Astrocyte (in vitro differentiated cells and primary cell): ENCODE measurements around the gene ABCG4. TPM values are rescaled to one million over a fixed set of nuclear protein-coding genes. Genes with fewer than 3 reads are reported as not detected.
A peak's percentile ranks its signal among the peaks of the same experiment; 100 is the strongest.

Source experiments
- DNase-seq: peaks from one replicate; pipeline ENCODE4 v3.0.0-alpha.2; 2010; ENCODE audit warnings: low read depth
- FAIRE-seq: peaks from 2 replicates; lab custom pipeline; 2011; peaks lifted over from hg19 to GRCh38; lab: Jason Lieb, UNC
- H2AFZ ChIP-seq: 2 replicates; pipeline ENCODE4 v1.6.0; 2012; ENCODE audit warnings: low read depth, low read length, inconsistent platforms
- H3K27ac ChIP-seq: 2 replicates; pipeline ENCODE4 v1.5.1; 2011; ENCODE audit warnings: low read depth, low read length, inconsistent platforms
- H3K27me3 ChIP-seq: 2 replicates; pipeline ENCODE4 v1.6.0; 2011; ENCODE audit warnings: low read length, inconsistent platforms; ENCODE audit not compliant: insufficient read depth
- H3K36me3 ChIP-seq: 2 replicates; pipeline ENCODE4 v1.5.1; 2011; ENCODE audit warnings: low read length, inconsistent platforms; ENCODE audit not compliant: insufficient read depth
- H3K4me1 ChIP-seq: 2 replicates; pipeline ENCODE4 v1.5.1; 2011; ENCODE audit warnings: low read length, inconsistent platforms; ENCODE audit not compliant: insufficient read depth
- H3K4me2 ChIP-seq: 2 replicates; pipeline ENCODE4 v1.6.0; 2012; ENCODE audit warnings: low read length, inconsistent platforms
- H3K4me3 ChIP-seq: 2 replicates; pipeline ENCODE4 v1.5.1; 2011; ENCODE audit warnings: low read depth, mild to moderate bottlenecking, low read length, inconsistent platforms; ENCODE audit not compliant: insufficient read depth
- H3K79me2 ChIP-seq: 2 replicates; pipeline ENCODE4 v1.6.0; 2012; ENCODE audit warnings: mild to moderate bottlenecking, low read length, inconsistent platforms; ENCODE audit not compliant: insufficient read depth
- H3K9ac ChIP-seq: 2 replicates; pipeline ENCODE4 v1.6.0; 2012; ENCODE audit warnings: mild to moderate bottlenecking, low read length, inconsistent platforms
- H3K9me3 ChIP-seq: 2 replicates; pipeline ENCODE4 v1.5.1; 2012; ENCODE audit warnings: low read depth, mild to moderate bottlenecking, low read length, inconsistent platforms; ENCODE audit not compliant: insufficient read depth
- H4K20me1 ChIP-seq: 2 replicates; pipeline ENCODE4 v1.6.0; 2012; ENCODE audit warnings: low read length, inconsistent platforms; ENCODE audit not compliant: insufficient read depth
- H3K27ac Mint-ChIP-seq: one replicate; pipeline ENCODE4 v1.8.0; 2021; ENCODE audit warnings: mild to moderate bottlenecking, mixed read lengths; ENCODE audit not compliant: unreplicated experiment
- H3K27me3 Mint-ChIP-seq: one replicate; pipeline ENCODE4 v1.8.0; 2021; ENCODE audit warnings: low read depth, mixed read lengths; ENCODE audit not compliant: unreplicated experiment
- H3K36me3 Mint-ChIP-seq: one replicate; pipeline ENCODE4 v1.8.0; 2021; ENCODE audit warnings: low read depth, mixed read lengths; ENCODE audit not compliant: unreplicated experiment
- H3K4me1 Mint-ChIP-seq: one replicate; pipeline ENCODE4 v1.8.0; 2021; ENCODE audit warnings: low read depth, mixed read lengths; ENCODE audit not compliant: unreplicated experiment
- H3K4me3 Mint-ChIP-seq: one replicate; pipeline ENCODE4 v1.8.0; 2021; ENCODE audit warnings: mild to moderate bottlenecking, moderate library complexity, mixed read lengths; ENCODE audit not compliant: unreplicated experiment
- H3K9me3 Mint-ChIP-seq: one replicate; pipeline ENCODE4 v1.8.0; 2021; ENCODE audit warnings: mild to moderate bottlenecking, mixed read lengths; ENCODE audit not compliant: unreplicated experiment
- EZH2 ChIP-seq: IDR thresholded peaks from 2 replicates; pipeline ENCODE4 v1.6.1; 2012; ENCODE audit warnings: mild to moderate bottlenecking, low read length, inconsistent platforms; ENCODE audit not compliant: insufficient read depth
- total RNA-seq: library from RNA; stranded (reverse); gene quantifications from 2 replicates; pipeline ENCODE4 v1.2.1, GENCODE V29; 2021
- TF ChIP-seq, protein P1 (sequence below): IDR thresholded peaks from 2 replicates; pipeline ENCODE4 v1.5.1; 2011; ENCODE audit warnings: low read depth, mild to moderate bottlenecking, inconsistent platforms, low read length, moderate library complexity; ENCODE audit not compliant: insufficient read depth

Gene ABCG4
- total RNA-seq, 1 donor from 2014 or later: 1.5 TPM

DNA sequence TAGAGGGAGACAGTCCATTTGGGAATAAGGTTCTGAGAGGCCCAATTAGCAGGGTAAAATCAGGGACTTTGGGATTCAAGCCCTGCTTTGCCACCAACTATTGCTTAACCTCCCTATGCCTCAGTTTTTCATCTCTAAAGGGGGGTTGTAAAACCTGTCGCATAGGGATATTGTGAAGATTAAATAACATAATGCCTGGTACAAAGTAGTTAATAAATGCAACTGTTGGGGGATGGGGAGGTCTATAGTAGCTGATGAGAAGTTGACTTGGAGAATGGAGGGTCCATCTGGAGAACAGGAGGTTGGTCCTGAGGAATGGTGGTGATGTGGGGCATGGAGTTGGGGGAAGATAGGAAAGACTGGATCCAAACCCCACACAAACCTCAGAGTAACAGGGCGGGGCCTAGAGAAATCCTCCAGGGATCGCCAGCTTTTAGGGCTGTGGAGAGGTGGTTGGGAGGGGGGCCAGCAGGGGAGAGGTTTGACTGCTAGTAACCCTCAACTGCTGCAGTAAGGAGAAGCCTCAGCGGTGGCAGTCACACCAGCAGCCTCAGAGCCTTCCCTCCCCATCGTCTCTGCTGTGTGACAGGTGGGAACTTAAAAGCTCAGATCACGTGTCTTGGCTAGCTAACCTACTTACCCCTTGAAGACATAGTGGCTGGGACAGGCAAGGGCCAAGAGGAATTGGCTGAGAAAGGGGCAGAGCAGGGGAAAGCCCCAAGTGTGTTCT, 1.1 kb upstream of the ABCG4 start:
- FAIRE-seq: no peak
- H3K27ac Mint-ChIP-seq: no peak overlapping the region

DNA sequence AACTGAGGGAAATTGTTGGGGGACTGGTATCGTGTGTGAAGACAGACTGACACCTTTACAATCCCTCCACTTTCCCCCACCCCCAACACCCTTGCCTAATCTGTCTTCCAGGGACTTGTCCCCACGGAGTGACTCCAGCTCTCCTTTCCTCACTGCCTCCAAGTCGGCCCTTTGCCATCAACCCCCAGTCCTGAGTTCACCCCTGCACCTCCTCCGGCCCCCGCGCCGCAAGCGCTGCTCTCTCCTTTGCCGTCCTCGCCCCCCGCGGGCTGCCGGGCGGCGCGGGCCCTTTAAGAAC, 183 bp upstream of the ABCG4 start:
- Histone ChIP-seq H4K20me1 (no peaks in the 10 kb centered on the region), H2AFZ (peak overlapping the region; percentile 83), H3K79me2 (no peaks in the 10 kb centered on the region), H3K4me3 (peak overlapping the region; percentile 54), H3K27ac (no peak overlapping the region), H3K27me3 (peaks cover 15% of the 10 kb centered on the region), H3K4me1 (peaks cover 9% of the 10 kb centered on the region), H3K36me3 (no peaks in the 10 kb centered on the region), H3K9ac (peak overlapping the region; percentile 63), H3K4me2 (peak overlapping the region; percentile 97), H3K9me3 (no peaks in the 10 kb centered on the region)
- no peak overlapping the region for H3K27ac Mint-ChIP-seq
- TF ChIP-seq, protein P1, sequence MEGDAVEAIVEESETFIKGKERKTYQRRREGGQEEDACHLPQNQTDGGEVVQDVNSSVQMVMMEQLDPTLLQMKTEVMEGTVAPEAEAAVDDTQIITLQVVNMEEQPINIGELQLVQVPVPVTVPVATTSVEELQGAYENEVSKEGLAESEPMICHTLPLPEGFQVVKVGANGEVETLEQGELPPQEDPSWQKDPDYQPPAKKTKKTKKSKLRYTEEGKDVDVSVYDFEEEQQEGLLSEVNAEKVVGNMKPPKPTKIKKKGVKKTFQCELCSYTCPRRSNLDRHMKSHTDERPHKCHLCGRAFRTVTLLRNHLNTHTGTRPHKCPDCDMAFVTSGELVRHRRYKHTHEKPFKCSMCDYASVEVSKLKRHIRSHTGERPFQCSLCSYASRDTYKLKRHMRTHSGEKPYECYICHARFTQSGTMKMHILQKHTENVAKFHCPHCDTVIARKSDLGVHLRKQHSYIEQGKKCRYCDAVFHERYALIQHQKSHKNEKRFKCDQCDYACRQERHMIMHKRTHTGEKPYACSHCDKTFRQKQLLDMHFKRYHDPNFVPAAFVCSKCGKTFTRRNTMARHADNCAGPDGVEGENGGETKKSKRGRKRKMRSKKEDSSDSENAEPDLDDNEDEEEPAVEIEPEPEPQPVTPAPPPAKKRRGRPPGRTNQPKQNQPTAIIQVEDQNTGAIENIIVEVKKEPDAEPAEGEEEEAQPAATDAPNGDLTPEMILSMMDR: no peak
- no peak for TF ChIP-seq EZH2
- H3K4me1 Mint-ChIP-seq: no peaks in the 10 kb centered on the region
- H3K27me3 Mint-ChIP-seq: peaks cover 56% of the 10 kb centered on the region
- H3K36me3 Mint-ChIP-seq: no peaks in the 10 kb centered on the region
- no peak for DNase-seq
- H3K9me3 Mint-ChIP-seq: peaks cover 2% of the 10 kb centered on the region
- no peak for FAIRE-seq
- H3K4me3 Mint-ChIP-seq: peak overlapping the region; percentile 83

More for the DNA sequence above, 1.1 kb upstream of the ABCG4 start:
- Histone ChIP-seq H3K27ac (no peak overlapping the region), H4K20me1 (no peaks in the 10 kb centered on the region), H3K9ac (no peak overlapping the region), H3K4me1 (peaks cover 9% of the 10 kb centered on the region), H3K9me3 (no peaks in the 10 kb centered on the region), H3K79me2 (no peaks in the 10 kb centered on the region), H3K4me2 (no peak overlapping the region), H2AFZ (no peak overlapping the region), H3K36me3 (no peaks in the 10 kb centered on the region), H3K4me3 (no peak overlapping the region), H3K27me3 (peaks cover 11% of the 10 kb centered on the region)
- Mint-ChIP-seq H3K27me3 (peaks cover 50% of the 10 kb centered on the region), H3K9me3 (peaks cover 2% of the 10 kb centered on the region), H3K36me3 (no peaks in the 10 kb centered on the region), H3K4me1 (no peaks in the 10 kb centered on the region), H3K4me3 (peak overlapping the region; percentile 55)
- DNase-seq: no peak
- TF ChIP-seq, protein P1: no peak
- no peak for TF ChIP-seq EZH2

DNA sequence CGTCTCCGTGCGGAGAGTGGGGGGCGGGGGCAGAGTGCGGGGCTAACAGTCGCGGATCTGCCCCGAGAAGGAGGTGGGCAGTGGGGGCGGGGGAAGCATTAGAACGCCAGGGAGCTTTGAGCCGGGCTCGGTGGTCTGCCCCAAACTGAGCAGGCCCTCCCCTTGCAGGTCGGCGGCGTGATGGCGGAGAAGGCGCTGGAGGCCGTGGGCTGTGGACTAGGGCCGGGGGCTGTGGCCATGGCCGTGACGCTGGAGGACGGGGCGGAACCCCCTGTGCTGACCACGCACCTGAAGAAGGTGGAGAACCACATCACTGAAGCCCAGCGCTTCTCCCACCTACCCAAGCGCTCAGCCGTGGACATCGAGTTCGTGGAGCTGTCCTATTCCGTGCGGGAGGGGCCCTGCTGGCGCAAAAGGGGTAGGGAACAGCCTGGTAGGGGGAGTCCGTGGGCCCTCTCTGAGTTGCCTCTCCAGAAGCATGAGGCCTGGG, 979 bp downstream of the ABCG4 start:
- H3K27me3 ChIP-seq: peaks cover 15% of the 10 kb centered on the region
- DNase-seq (no peak), FAIRE-seq (no peak)
- Mint-ChIP-seq H3K27ac (no peak overlapping the region), H3K27me3 (peaks cover 67% of the 10 kb centered on the region), H3K36me3 (peaks cover 2% of the 10 kb centered on the region), H3K4me1 (no peaks in the 10 kb centered on the region), H3K9me3 (peaks cover 2% of the 10 kb centered on the region), H3K4me3 (peak overlapping the region; percentile 68)
- H3K9ac ChIP-seq: peak overlapping the region; percentile 57
- peak; percentile 27 for TF ChIP-seq EZH2
- TF ChIP-seq, protein P1: no peak
- peak overlapping the region; percentile 97 for H3K4me2 ChIP-seq
- H3K4me1 ChIP-seq: peaks cover 9% of the 10 kb centered on the region
- no peaks in the 10 kb centered on the region for H4K20me1 ChIP-seq
- no peaks in the 10 kb centered on the region for H3K9me3 ChIP-seq
- peak overlapping the region; percentile 54 for H3K4me3 ChIP-seq
- peak overlapping the region; percentile 52 for H2AFZ ChIP-seq
- H3K27ac ChIP-seq: no peak overlapping the region
- no peaks in the 10 kb centered on the region for H3K36me3 ChIP-seq
- H3K79me2 ChIP-seq: no peaks in the 10 kb centered on the region
